HepG2 (cell line): Measurements from ENCODE around the gene CD300LF. TPM values are rescaled to one million over a fixed set of nuclear protein-coding genes. Genes with fewer than 3 reads are reported as not detected.

Experiments
- GATA4 ChIP-seq: sonication (generic); IDR thresholded peaks from 2 replicates; pipeline ENCODE4 v1.6.1; 2016; ENCODE audit warnings: antibody characterized with exemption, low read depth, borderline replicate concordance
- GLI4 ChIP-seq: sonication (generic); formaldehyde crosslinking; IDR thresholded peaks from 2 replicates; pipeline ENCODE4 v1.5.1; 2020; ENCODE audit warnings: missing genetic modification reagents, mild to moderate bottlenecking, moderate library complexity, borderline replicate concordance
- HES4 ChIP-seq: sonication (generic); formaldehyde crosslinking; IDR thresholded peaks from 2 replicates; pipeline ENCODE4 v1.9.0; 2021; ENCODE audit warnings: mild to moderate bottlenecking, missing genetic modification reagents, borderline replicate concordance
- HOXD1 ChIP-seq: sonication (generic); formaldehyde crosslinking; IDR thresholded peaks from 2 replicates; pipeline ENCODE4 v1.5.0; 2020; ENCODE audit warnings: missing genetic modification reagents
- JUNB ChIP-seq: sonication (generic); formaldehyde crosslinking; IDR thresholded peaks from 2 replicates; pipeline ENCODE4 v1.8.0; 2022; ENCODE audit warnings: missing genetic modification reagents, mild to moderate bottlenecking, borderline replicate concordance
- KLF9 ChIP-seq: IDR thresholded peaks from 2 replicates; pipeline ENCODE4 v1.6.1; 2016; ENCODE audit warnings: low read depth
- MBD4 ChIP-seq: IDR thresholded peaks from 2 replicates; pipeline ENCODE4 v1.6.1; 2012; ENCODE audit warnings: low read length, inconsistent platforms, borderline replicate concordance
- MEF2D ChIP-seq: sonication (generic); formaldehyde crosslinking; IDR thresholded peaks from 2 replicates; pipeline ENCODE4 v1.5.1; 2020; ENCODE audit warnings: mild to moderate bottlenecking, missing genetic modification reagents
- MIER2 ChIP-seq: IDR thresholded peaks from 2 replicates; pipeline ENCODE4 v1.6.1; 2016; ENCODE audit warnings: missing biosample characterization, missing genetic modification reagents
- NCOR1 ChIP-seq: fragments of 200-600 bp; sonication (generic); IDR thresholded peaks from 2 replicates; pipeline ENCODE4 v1.7.0; 2017; ENCODE audit warnings: antibody characterized with exemption, low read length, borderline replicate concordance
- REL ChIP-seq: sonication (generic); formaldehyde crosslinking; conservative IDR thresholded peaks from 2 replicates; pipeline ENCODE4 v1.8.0; 2022; ENCODE audit warnings: mild to moderate bottlenecking, missing genetic modification reagents, moderate library complexity
- TCF7L2 ChIP-seq: IDR thresholded peaks from 2 replicates; pipeline ENCODE4 v1.6.1; 2011; ENCODE audit warnings: mild to moderate bottlenecking, low read depth, low read length, moderate library complexity
- TSC22D2 ChIP-seq: sonication (generic); formaldehyde crosslinking; IDR thresholded peaks from 2 replicates; pipeline ENCODE4 v1.5.1; 2020; ENCODE audit warnings: missing genetic modification reagents, mild to moderate bottlenecking, borderline replicate concordance
- ZBTB8A ChIP-seq: sonication (generic); formaldehyde crosslinking; IDR thresholded peaks from 2 replicates; pipeline ENCODE4 v1.4.0; 2020; ENCODE audit warnings: mild to moderate bottlenecking, low read depth, missing genetic modification reagents, borderline replicate concordance
- ZC3H4 ChIP-seq: sonication (generic); formaldehyde crosslinking; IDR thresholded peaks from 2 replicates; pipeline ENCODE4 v1.4.0; 2020; ENCODE audit warnings: missing genetic modification reagents, borderline replicate concordance
- ZFAT ChIP-seq: sonication (generic); formaldehyde crosslinking; conservative IDR thresholded peaks from 2 replicates; pipeline ENCODE4 v1.8.1; 2023; ENCODE audit warnings: missing genetic modification reagents, inconsistent platforms
- ZKSCAN5 ChIP-seq: sonication (generic); formaldehyde crosslinking; IDR thresholded peaks from 2 replicates; pipeline ENCODE4 v1.5.1; 2020; ENCODE audit warnings: mild to moderate bottlenecking, missing genetic modification reagents
- ZNF24 ChIP-seq: fragments of 450-650 bp; IDR thresholded peaks from 2 replicates; pipeline ENCODE4 v1.6.1; 2017; ENCODE audit warnings: antibody characterized with exemption, mild to moderate bottlenecking
- ZNF253 ChIP-seq: sonication (generic); formaldehyde crosslinking; IDR thresholded peaks from 2 replicates; pipeline ENCODE4 v1.8.0; 2022; ENCODE audit warnings: mild to moderate bottlenecking, missing genetic modification reagents, borderline replicate concordance
- ZNF256 ChIP-seq: sonication (generic); formaldehyde crosslinking; conservative IDR thresholded peaks from 2 replicates; pipeline ENCODE4 v1.4.0; 2020; ENCODE audit warnings: missing genetic modification reagents
- ZNF367 ChIP-seq: sonication (generic); formaldehyde crosslinking; IDR thresholded peaks from 2 replicates; pipeline ENCODE4 v1.4.0; 2020; ENCODE audit warnings: missing genetic modification reagents, borderline replicate concordance
- ZNF430 ChIP-seq: sonication (generic); formaldehyde crosslinking; IDR thresholded peaks from 2 replicates; pipeline ENCODE4 v1.9.0; 2021; ENCODE audit warnings: mild to moderate bottlenecking, missing genetic modification reagents
- ZNF431 ChIP-seq: sonication (generic); formaldehyde crosslinking; IDR thresholded peaks from 2 replicates; pipeline ENCODE4 v1.9.0; 2022; ENCODE audit warnings: missing genetic modification reagents, low read depth, mild to moderate bottlenecking, borderline replicate concordance
- ZNF577 ChIP-seq: sonication (generic); formaldehyde crosslinking; IDR thresholded peaks from 2 replicates; pipeline ENCODE4 v1.4.0; 2020; ENCODE audit warnings: mild to moderate bottlenecking, low read depth, missing genetic modification reagents, borderline replicate concordance
- ZNF605 ChIP-seq: sonication (generic); formaldehyde crosslinking; IDR thresholded peaks from 2 replicates; pipeline ENCODE4 v1.8.0; 2022; ENCODE audit warnings: mild to moderate bottlenecking, missing genetic modification reagents
- ZNF746 ChIP-seq: sonication (generic); formaldehyde crosslinking; IDR thresholded peaks from 2 replicates; pipeline ENCODE4 v1.8.0; 2022; ENCODE audit warnings: mild to moderate bottlenecking, missing genetic modification reagents
- ZNF788 ChIP-seq: sonication (generic); formaldehyde crosslinking; IDR thresholded peaks from 2 replicates; pipeline ENCODE4 v1.5.0; 2020; ENCODE audit warnings: mild to moderate bottlenecking, missing genetic modification reagents, borderline replicate concordance
- polyA plus RNA-seq, 8 experiments: library from polyadenylated mRNA; depleted of rRNA in 3 of 8; stranded (reverse) in 7 of 8; unstranded in 1 of 8; fragments of >200 nt; fragmentation: Illumina TruSeq in 4 of 8; extraction: Trizol in 4 of 8; gene quantifications; 2 replicates each; pipeline versions ENCODE4 v1.2.1 to v1.2.3, GENCODE V29; 2011 to 2016; ENCODE audit warnings: low read depth in 4 of 8, missing spikeins in 1 of 8, mixed read lengths in 1 of 8; ENCODE audit not compliant: insufficient read depth in 1 of 8
- total RNA-seq, 5 experiments: library from RNA; depleted of rRNA; stranded (reverse); fragments of >200 nt; fragmentation: Illumina TruSeq; extraction: Trizol; gene quantifications; 2 replicates each; pipeline ENCODE4 v1.2.3, GENCODE V29; 2016; ENCODE audit warnings: low read depth in 1 of 5
- TF ChIP-seq, protein P1 (sequence below): sonication (generic); formaldehyde crosslinking; IDR thresholded peaks from 2 replicates; pipeline ENCODE4 v1.8.0; 2022; ENCODE audit warnings: mild to moderate bottlenecking, missing genetic modification reagents
- TF ChIP-seq, protein P2 (sequence below): sonication (generic); formaldehyde crosslinking; IDR thresholded peaks from 2 replicates; pipeline ENCODE4 v1.5.0; 2020; ENCODE audit warnings: missing genetic modification reagents
- TF ChIP-seq, protein P3 (sequence below): sonication (generic); formaldehyde crosslinking; IDR thresholded peaks from 2 replicates; pipeline ENCODE4 v1.4.0; 2020; ENCODE audit warnings: missing genetic modification reagents, borderline replicate concordance

CD300LF gene
- total and polyA plus RNA-seq, 2 of the 13 experiments (the other 11 are each of a cell fraction or from before 2014, with no cell fraction given), result not detected

DNA sequence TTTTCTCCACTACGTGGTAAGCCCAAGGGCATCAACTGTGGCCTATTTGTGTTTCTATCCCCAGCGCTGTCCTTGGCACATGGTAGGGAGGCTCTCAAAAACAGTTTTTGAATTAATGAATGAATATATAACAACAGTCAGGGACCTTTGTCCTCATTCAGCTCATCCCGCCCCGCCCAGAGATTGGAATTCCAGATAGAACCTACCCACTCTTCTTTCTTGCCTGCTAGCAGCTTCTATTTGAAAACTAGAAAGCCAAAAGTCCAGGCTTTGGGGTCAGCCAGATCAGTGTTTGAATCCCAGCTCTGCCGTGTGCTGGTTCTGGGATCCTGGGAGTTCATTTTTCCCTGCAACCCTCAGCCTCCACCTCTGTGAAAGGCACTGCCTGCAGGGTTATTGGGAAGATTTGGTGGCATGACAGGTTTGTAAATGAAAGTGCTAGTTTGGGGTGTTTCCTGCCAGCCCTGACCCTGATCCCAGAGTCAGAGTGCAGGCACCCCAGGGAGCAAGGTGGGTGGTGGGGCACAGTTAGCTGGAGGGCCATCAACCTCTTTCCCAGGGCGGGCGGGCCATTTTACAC lies 40.2 kb upstream of the CD300LF start (continued):
- TF ChIP-seq, protein P1, sequence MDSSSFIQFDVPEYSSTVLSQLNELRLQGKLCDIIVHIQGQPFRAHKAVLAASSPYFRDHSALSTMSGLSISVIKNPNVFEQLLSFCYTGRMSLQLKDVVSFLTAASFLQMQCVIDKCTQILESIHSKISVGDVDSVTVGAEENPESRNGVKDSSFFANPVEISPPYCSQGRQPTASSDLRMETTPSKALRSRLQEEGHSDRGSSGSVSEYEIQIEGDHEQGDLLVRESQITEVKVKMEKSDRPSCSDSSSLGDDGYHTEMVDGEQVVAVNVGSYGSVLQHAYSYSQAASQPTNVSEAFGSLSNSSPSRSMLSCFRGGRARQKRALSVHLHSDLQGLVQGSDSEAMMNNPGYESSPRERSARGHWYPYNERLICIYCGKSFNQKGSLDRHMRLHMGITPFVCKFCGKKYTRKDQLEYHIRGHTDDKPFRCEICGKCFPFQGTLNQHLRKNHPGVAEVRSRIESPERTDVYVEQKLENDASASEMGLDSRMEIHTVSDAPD (CRISPR knock-in tag), result no peak
- no peak for TF ChIP-seq ZNF430 (CRISPR knock-in tag)
- TF ChIP-seq ZNF256 (CRISPR knock-in tag), result no peak
- TF ChIP-seq ZNF367 (CRISPR knock-in tag), result no peak
- peak; percentile 52; the same call in 1 of the 2 replicates for TF ChIP-seq NCOR1
- TF ChIP-seq MIER2 (CRISPR knock-in tag), result no peak
- no peak for TF ChIP-seq ZNF605 (CRISPR knock-in tag)
- TF ChIP-seq GATA4, result no peak
- no peak for TF ChIP-seq MBD4
- no peak for TF ChIP-seq REL (CRISPR knock-in tag)
- no peak for TF ChIP-seq MEF2D (CRISPR knock-in tag)
- TF ChIP-seq JUNB (CRISPR knock-in tag), result no peak
- TF ChIP-seq ZNF253, result no peak
- no peak for TF ChIP-seq GLI4 (CRISPR knock-in tag)
- no peak for TF ChIP-seq TSC22D2
- no peak for TF ChIP-seq KLF9 (CRISPR knock-in tag)
- TF ChIP-seq ZBTB8A (CRISPR knock-in tag), result no peak
- no peak for TF ChIP-seq ZNF577 (CRISPR knock-in tag)
- TF ChIP-seq ZKSCAN5 (CRISPR knock-in tag), result no peak
- no peak for TF ChIP-seq ZNF788 (CRISPR knock-in tag)
- TF ChIP-seq, protein P2, sequence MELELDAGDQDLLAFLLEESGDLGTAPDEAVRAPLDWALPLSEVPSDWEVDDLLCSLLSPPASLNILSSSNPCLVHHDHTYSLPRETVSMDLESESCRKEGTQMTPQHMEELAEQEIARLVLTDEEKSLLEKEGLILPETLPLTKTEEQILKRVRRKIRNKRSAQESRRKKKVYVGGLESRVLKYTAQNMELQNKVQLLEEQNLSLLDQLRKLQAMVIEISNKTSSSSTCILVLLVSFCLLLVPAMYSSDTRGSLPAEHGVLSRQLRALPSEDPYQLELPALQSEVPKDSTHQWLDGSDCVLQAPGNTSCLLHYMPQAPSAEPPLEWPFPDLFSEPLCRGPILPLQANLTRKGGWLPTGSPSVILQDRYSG (CRISPR knock-in tag), result no peak
- TF ChIP-seq ZFAT (CRISPR knock-in tag), result no peak
- no peak for TF ChIP-seq ZNF431 (CRISPR knock-in tag)
- peak; percentile 92 for TF ChIP-seq ZNF24
- no peak for TF ChIP-seq ZC3H4 (CRISPR knock-in tag)
- no peak for TF ChIP-seq ZNF746 (CRISPR knock-in tag)
- TF ChIP-seq, protein P3, sequence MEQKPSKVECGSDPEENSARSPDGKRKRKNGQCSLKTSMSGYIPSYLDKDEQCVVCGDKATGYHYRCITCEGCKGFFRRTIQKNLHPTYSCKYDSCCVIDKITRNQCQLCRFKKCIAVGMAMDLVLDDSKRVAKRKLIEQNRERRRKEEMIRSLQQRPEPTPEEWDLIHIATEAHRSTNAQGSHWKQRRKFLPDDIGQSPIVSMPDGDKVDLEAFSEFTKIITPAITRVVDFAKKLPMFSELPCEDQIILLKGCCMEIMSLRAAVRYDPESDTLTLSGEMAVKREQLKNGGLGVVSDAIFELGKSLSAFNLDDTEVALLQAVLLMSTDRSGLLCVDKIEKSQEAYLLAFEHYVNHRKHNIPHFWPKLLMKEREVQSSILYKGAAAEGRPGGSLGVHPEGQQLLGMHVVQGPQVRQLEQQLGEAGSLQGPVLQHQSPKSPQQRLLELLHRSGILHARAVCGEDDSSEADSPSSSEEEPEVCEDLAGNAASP (CRISPR knock-in tag), result no peak
- TF ChIP-seq HES4 (CRISPR knock-in tag), result no peak
- no peak for TF ChIP-seq TCF7L2
- TF ChIP-seq HOXD1 (CRISPR knock-in tag), result no peak
